HepG2 (cell line): ENCODE measurements around the gene GATC. TPM values are rescaled to one million over a fixed set of nuclear protein-coding genes. Genes with fewer than 3 reads are reported as not detected.
A peak's percentile ranks its signal among the peaks of the same experiment; 100 is the strongest.

ENCODE experiments used
- ARID2 ChIP-seq: sonication (generic); formaldehyde crosslinking; IDR thresholded peaks from 2 replicates; pipeline ENCODE4 v1.8.1; 2022; ENCODE audit warnings: mild to moderate bottlenecking, missing genetic modification reagents, borderline replicate concordance
- CEBPG ChIP-seq: IDR thresholded peaks from 2 replicates; pipeline ENCODE4 v1.6.1; 2016
- FOSL1 ChIP-seq: sonication (generic); formaldehyde crosslinking; IDR thresholded peaks from 2 replicates; pipeline ENCODE4 v1.9.0; 2021; ENCODE audit warnings: missing genetic modification reagents, borderline replicate concordance
- HDAC2 ChIP-seq: sonication (generic); formaldehyde crosslinking; IDR thresholded peaks from 2 replicates; pipeline ENCODE4 v1.4.0; 2020; ENCODE audit warnings: missing genetic modification reagents
- JUND ChIP-seq: sonication (generic); formaldehyde crosslinking; IDR thresholded peaks from 2 replicates; pipeline ENCODE4 v1.8.0; 2022; ENCODE audit warnings: mild to moderate bottlenecking, missing genetic modification reagents
- KLF15 ChIP-seq: sonication (generic); formaldehyde crosslinking; IDR thresholded peaks from 2 replicates; pipeline ENCODE4 v1.8.1; 2023; ENCODE audit warnings: borderline replicate concordance, mild to moderate bottlenecking, inconsistent platforms, missing genetic modification reagents, mixed read lengths
- MTERF4 ChIP-seq: sonication (generic); formaldehyde crosslinking; IDR thresholded peaks from 2 replicates; pipeline ENCODE4 v1.8.0; 2023; ENCODE audit warnings: mild to moderate bottlenecking, missing genetic modification reagents
- NR2F6 ChIP-seq, 2 experiments: IDR thresholded peaks; 2 replicates each; pipeline ENCODE4 v1.6.1; 2016; ENCODE audit warnings: antibody characterized with exemption in 1 of 2, mild to moderate bottlenecking in 1 of 2
- TBP ChIP-seq: sonication (generic); formaldehyde crosslinking; IDR thresholded peaks from 2 replicates; pipeline ENCODE4 v1.5.0; 2020; ENCODE audit warnings: missing genetic modification reagents
- USF2 ChIP-seq, 2 experiments: sonication (generic) in 1 of 2; formaldehyde crosslinking in 1 of 2; IDR thresholded peaks; 2 replicates each; pipeline versions ENCODE4 v1.5.1 to v1.6.1; 2011 to 2020; ENCODE audit warnings: borderline replicate concordance in 1 of 2, low read depth in 1 of 2, low read length in 1 of 2, mild to moderate bottlenecking in 1 of 2, missing genetic modification reagents in 1 of 2, moderate library complexity in 1 of 2
- ZNF280B ChIP-seq: sonication (generic); formaldehyde crosslinking; IDR thresholded peaks from 2 replicates; pipeline ENCODE4 v1.5.0; 2020; ENCODE audit warnings: missing genetic modification reagents, mild to moderate bottlenecking, borderline replicate concordance
- ZNF362 ChIP-seq: sonication (generic); formaldehyde crosslinking; IDR thresholded peaks from 2 replicates; pipeline ENCODE4 v1.4.0; 2020; ENCODE audit warnings: missing genetic modification reagents, mild to moderate bottlenecking, borderline replicate concordance
- ZNF552 ChIP-seq: sonication (generic); formaldehyde crosslinking; IDR thresholded peaks from 2 replicates; pipeline ENCODE4 v1.9.0; 2022; ENCODE audit warnings: missing genetic modification reagents, mild to moderate bottlenecking, borderline replicate concordance
- ZNF569 ChIP-seq: sonication (generic); formaldehyde crosslinking; IDR thresholded peaks from 2 replicates; pipeline ENCODE4 v1.5.0; 2020; ENCODE audit warnings: mild to moderate bottlenecking, missing genetic modification reagents, moderate library complexity, borderline replicate concordance
- ZNF891 ChIP-seq: sonication (generic); formaldehyde crosslinking; IDR thresholded peaks from 2 replicates; pipeline ENCODE4 v1.5.0; 2020; ENCODE audit warnings: mild to moderate bottlenecking, missing genetic modification reagents
- ZZZ3 ChIP-seq: sonication (generic); formaldehyde crosslinking; IDR thresholded peaks from 2 replicates; pipeline ENCODE4 v1.4.0; 2020; ENCODE audit warnings: missing genetic modification reagents, mild to moderate bottlenecking, borderline replicate concordance
- polyA plus RNA-seq, 8 experiments: library from polyadenylated mRNA; depleted of rRNA in 3 of 8; stranded (reverse) in 7 of 8; unstranded in 1 of 8; fragments of >200 nt; fragmentation: Illumina TruSeq in 4 of 8; extraction: Trizol in 4 of 8; gene quantifications; 2 replicates each; pipeline versions ENCODE4 v1.2.1 to v1.2.3, GENCODE V29; 2011 to 2016; ENCODE audit warnings: low read depth in 4 of 8, missing spikeins in 1 of 8, mixed read lengths in 1 of 8; ENCODE audit not compliant: insufficient read depth in 1 of 8
- total RNA-seq, 5 experiments: library from RNA; depleted of rRNA; stranded (reverse); fragments of >200 nt; fragmentation: Illumina TruSeq; extraction: Trizol; gene quantifications; 2 replicates each; pipeline ENCODE4 v1.2.3, GENCODE V29; 2016; ENCODE audit warnings: low read depth in 1 of 5
- TF ChIP-seq, protein P1 (sequence below): sonication (generic); formaldehyde crosslinking; conservative IDR thresholded peaks from 2 replicates; pipeline ENCODE4 v1.4.0; 2020; ENCODE audit warnings: mild to moderate bottlenecking, missing genetic modification reagents, moderate library complexity

The GATC gene
- total and polyA plus RNA-seq, 2 of the 13 experiments (the other 11 are each of a cell fraction or from before 2014, with no cell fraction given), result 17.7 to 29.7 TPM

DNA sequence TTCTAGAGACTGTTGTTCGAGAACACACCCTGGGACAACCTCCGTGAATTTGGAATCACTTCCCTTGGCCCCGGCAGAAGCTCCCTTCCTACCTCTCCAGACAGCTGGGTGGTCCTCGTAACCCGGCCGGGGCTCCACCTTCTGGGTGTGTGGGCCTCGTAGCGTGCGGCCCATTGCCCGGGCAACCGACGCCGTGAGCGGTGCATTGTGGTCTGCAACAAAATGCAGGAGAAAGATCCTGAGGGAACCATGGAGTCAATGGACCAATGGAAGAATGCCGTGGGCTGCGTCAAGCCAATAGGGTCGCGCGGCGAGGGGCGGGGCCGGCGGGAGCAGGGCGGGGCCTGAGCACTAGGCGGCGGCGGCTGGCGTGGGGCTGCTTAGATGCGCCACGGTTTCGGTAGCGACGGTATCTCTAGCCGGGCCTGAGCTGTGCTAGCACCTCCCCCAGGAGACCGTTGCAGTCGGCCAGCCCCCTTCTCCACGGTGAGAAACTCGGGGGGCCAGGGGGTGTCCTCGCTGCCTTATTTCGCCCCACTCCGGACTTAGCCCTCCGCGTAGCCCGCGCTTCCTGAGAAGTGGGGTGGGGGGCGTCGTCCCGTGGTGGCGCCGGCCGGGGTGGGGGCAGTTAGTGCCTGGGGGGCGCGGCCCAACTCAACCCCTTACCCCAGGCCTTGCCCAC, 49.6 kb downstream of the GATC start, which contains the start of gene DYNLL1 (continued):
- TF ChIP-seq KLF15 (CRISPR knock-in tag) (0 out of 2 replicates have a peak, but pooled peaks have one; percentile 59), ARID2 (0 out of 2 replicates have a peak, but pooled peaks have one; percentile 40), ZNF280B (CRISPR knock-in tag) (no peak), ZNF891 (CRISPR knock-in tag) (peak; percentile 61; the same call in 1 of the 2 replicates), CEBPG (CRISPR knock-in tag) (no peak), MTERF4 (0 out of 2 replicates have a peak, but pooled peaks have one; percentile 70), ZNF569 (CRISPR knock-in tag) (no peak), ZNF552 (CRISPR knock-in tag) (peak; percentile 61; the same call in 1 of the 2 replicates), NR2F6 (IDR thresholded peaks at IDR 0.05) (no peak), NR2F6 (CRISPR knock-in tag; IDR thresholded peaks at IDR 0.05) (peak; percentile 12; the same call in 1 of the 2 replicates), ZNF362 (CRISPR knock-in tag) (no peak; the same call in 1 of the 2 replicates), FOSL1 (no peak), TBP (CRISPR knock-in tag) (no peak), JUND (CRISPR knock-in tag) (0 out of 2 replicates have a peak, but pooled peaks have one; percentile 23), USF2 (IDR thresholded peaks at IDR 0.05; ENCODE audit: low read depth, low read length) (no peak), USF2 (CRISPR knock-in tag; IDR thresholded peaks at IDR 0.05; ENCODE audit: borderline replicate concordance) (peak; percentile 21; the same call in 1 of the 2 replicates), HDAC2 (CRISPR knock-in tag) (peak; percentile 69), ZZZ3 (no peak)
- TF ChIP-seq, protein P1, sequence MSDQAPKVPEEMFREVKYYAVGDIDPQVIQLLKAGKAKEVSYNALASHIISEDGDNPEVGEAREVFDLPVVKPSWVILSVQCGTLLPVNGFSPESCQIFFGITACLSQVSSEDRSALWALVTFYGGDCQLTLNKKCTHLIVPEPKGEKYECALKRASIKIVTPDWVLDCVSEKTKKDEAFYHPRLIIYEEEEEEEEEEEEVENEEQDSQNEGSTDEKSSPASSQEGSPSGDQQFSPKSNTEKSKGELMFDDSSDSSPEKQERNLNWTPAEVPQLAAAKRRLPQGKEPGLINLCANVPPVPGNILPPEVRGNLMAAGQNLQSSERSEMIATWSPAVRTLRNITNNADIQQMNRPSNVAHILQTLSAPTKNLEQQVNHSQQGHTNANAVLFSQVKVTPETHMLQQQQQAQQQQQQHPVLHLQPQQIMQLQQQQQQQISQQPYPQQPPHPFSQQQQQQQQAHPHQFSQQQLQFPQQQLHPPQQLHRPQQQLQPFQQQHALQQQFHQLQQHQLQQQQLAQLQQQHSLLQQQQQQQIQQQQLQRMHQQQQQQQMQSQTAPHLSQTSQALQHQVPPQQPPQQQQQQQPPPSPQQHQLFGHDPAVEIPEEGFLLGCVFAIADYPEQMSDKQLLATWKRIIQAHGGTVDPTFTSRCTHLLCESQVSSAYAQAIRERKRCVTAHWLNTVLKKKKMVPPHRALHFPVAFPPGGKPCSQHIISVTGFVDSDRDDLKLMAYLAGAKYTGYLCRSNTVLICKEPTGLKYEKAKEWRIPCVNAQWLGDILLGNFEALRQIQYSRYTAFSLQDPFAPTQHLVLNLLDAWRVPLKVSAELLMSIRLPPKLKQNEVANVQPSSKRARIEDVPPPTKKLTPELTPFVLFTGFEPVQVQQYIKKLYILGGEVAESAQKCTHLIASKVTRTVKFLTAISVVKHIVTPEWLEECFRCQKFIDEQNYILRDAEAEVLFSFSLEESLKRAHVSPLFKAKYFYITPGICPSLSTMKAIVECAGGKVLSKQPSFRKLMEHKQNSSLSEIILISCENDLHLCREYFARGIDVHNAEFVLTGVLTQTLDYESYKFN, result peak; percentile 40
